ENCODE measurements around the gene PI16. TPM values are rescaled to one million over a fixed set of nuclear protein-coding genes. Genes with fewer than 3 reads are reported as not detected.
"Not testable (repeated sequence)": the region's sequence is repeated elsewhere in the genome, so short reads cannot be mapped to it uniquely, and the experiment has no call there.

PI16 gene
- total RNA-seq, 4 donors from 2014 or later = 2.8 to 17.2 (median 3.9) TPM

GRCh38 chr6:36944650-36945049 lies 9.9 kb upstream of the PI16 start:
- Histone ChIP-seq H3K9me3 (no peaks in the 10 kb centered on the region), H3K27me3 (no peaks in the 10 kb centered on the region), H3K4me1 (no peaks in the 10 kb centered on the region), H3K4me3 (no peak overlapping the region), H3K27ac (no peak overlapping the region), H3K36me3 (no peaks in the 10 kb centered on the region)
- no peak for TF ChIP-seq POLR2A (IDR thresholded peaks at IDR 0.05)
- no peak for TF ChIP-seq EP300 (IDR thresholded peaks at IDR 0.05)
- no peak for TF ChIP-seq POLR2AphosphoS5 (IDR thresholded peaks at IDR 0.05)
- TF ChIP-seq CTCF (IDR thresholded peaks at IDR 0.05) = no peak
- 56% methylated on average over 4 of the region's 5 CpGs for WGBS
- DNase-seq (ENCODE audit: low spot score in 2 of 2) = no peak

- WGBS = 89% methylated on average over 4 of the region's 4 CpGs
- no peak for DNase-seq (ENCODE audit: low spot score in 2 of 2)
- Histone ChIP-seq H3K9me3 (no peaks in the 10 kb centered on the region), H3K4me3 (no peak overlapping the region), H3K27ac (no peak overlapping the region), H3K4me1 (no peaks in the 10 kb centered on the region), H3K36me3 (no peaks in the 10 kb centered on the region), H3K27me3 (no peaks in the 10 kb centered on the region)
- TF ChIP-seq CTCF (IDR thresholded peaks at IDR 0.05) = no peak
- TF ChIP-seq POLR2A (IDR thresholded peaks at IDR 0.05) = no peak
- no peak for TF ChIP-seq POLR2AphosphoS5 (IDR thresholded peaks at IDR 0.05)
- no peak for TF ChIP-seq EP300 (IDR thresholded peaks at IDR 0.05)
Observed at GRCh38 chr6:36945301-36945700, 9.2 kb upstream of the PI16 start.

GRCh38 chr6:36946526-36946925 lies 8.0 kb upstream of the PI16 start:
- no peaks in the 10 kb centered on the region for H3K4me1 ChIP-seq
- no peaks in the 10 kb centered on the region for H3K27me3 ChIP-seq
- DNase-seq (ENCODE audit: low spot score in 2 of 2) = peak in 1 of 2 donors; percentile 62
- WGBS = 85% methylated on average over 3 of the region's 4 CpGs
- H3K27ac ChIP-seq = no peak overlapping the region
- no peaks in the 10 kb centered on the region for H3K36me3 ChIP-seq
- H3K9me3 ChIP-seq = no peaks in the 10 kb centered on the region
- TF ChIP-seq EP300 (IDR thresholded peaks at IDR 0.05) (no peak), CTCF (IDR thresholded peaks at IDR 0.05) (no peak), POLR2A (IDR thresholded peaks at IDR 0.05) (no peak), POLR2AphosphoS5 (IDR thresholded peaks at IDR 0.05) (no peak)
- H3K4me3 ChIP-seq = no peak overlapping the region

- WGBS = 79% methylated on average over 11 of the region's 12 CpGs
- Histone ChIP-seq H3K4me1 (no peaks in the 10 kb centered on the region), H3K27ac (no peak overlapping the region), H3K9me3 (no peaks in the 10 kb centered on the region), H3K4me3 (no peak overlapping the region), H3K27me3 (no peaks in the 10 kb centered on the region), H3K36me3 (no peaks in the 10 kb centered on the region)
- DNase-seq (ENCODE audit: low spot score in 2 of 2) = peak; percentile 44 to 72
- TF ChIP-seq POLR2A (IDR thresholded peaks at IDR 0.05) = no peak
- no peak for TF ChIP-seq CTCF (IDR thresholded peaks at IDR 0.05)
- TF ChIP-seq EP300 (IDR thresholded peaks at IDR 0.05) = no peak
- no peak for TF ChIP-seq POLR2AphosphoS5 (IDR thresholded peaks at IDR 0.05)
Observed at GRCh38 chr6:36947570-36948351, 6.8 kb upstream of the PI16 start.

DNA sequence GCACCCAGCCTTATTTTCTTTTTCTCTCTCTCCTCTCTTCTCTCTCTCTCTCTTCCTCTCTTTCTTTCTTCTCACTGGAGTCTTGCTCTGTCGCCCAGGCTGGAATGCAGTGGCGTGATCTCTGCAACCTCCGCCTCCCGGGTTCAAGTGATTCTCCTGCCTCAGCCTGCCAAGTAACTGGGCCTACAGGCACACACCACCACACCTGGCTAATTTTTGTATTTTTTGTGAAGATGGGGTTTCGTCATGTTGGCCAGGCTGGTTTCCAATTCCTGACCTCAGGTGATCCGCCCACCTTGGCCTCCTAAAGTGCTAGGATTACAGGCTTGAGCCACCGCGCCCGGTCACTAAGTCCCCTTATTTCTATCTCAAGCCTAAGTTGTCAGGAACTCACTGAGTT lies 5.5 kb upstream of the PI16 start:
- 91% methylated on average over 9 of the region's 9 CpGs for WGBS

More for the DNA sequence above, 5.5 kb upstream of the PI16 start:
- DNase-seq (ENCODE audit: low spot score in 2 of 2) = peak; percentile 11 to 23
- not testable (repeated sequence) for H3K36me3 ChIP-seq, H3K4me3 ChIP-seq, H3K4me1 ChIP-seq, H3K27me3 ChIP-seq, H3K27ac ChIP-seq, H3K9me3 ChIP-seq
